GM13977 (cell line): ENCODE measurements around the gene SGPP1.

Experiments used
- DNase-seq: peaks from one replicate; pipeline ENCODE4 v3.0.0; 2012; ENCODE audit warnings: low spot score
- CTCF ChIP-seq: IDR thresholded peaks from 2 replicates; pipeline ENCODE4 v1.5.1; 2012; ENCODE audit warnings: mild to moderate bottlenecking, control low read depth; ENCODE audit not compliant: insufficient read depth; ENCODE audit errors: extremely low read depth, missing control alignments
- in situ Hi-C: fragments of 300-500 bp; cut with MboI; formaldehyde crosslinking; loops from one replicate; pipeline ENCODE4 v1.12.0; 2022; ENCODE audit warnings: low sequenced_read_pairs, low pct_unique_long_range_greater_than_20kb, mixed read lengths, inconsistent platforms; ENCODE audit not compliant: unreplicated experiment

Gene SGPP1, protein sequence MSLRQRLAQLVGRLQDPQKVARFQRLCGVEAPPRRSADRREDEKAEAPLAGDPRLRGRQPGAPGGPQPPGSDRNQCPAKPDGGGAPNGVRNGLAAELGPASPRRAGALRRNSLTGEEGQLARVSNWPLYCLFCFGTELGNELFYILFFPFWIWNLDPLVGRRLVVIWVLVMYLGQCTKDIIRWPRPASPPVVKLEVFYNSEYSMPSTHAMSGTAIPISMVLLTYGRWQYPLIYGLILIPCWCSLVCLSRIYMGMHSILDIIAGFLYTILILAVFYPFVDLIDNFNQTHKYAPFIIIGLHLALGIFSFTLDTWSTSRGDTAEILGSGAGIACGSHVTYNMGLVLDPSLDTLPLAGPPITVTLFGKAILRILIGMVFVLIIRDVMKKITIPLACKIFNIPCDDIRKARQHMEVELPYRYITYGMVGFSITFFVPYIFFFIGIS

GRCh38 chr14:63727736-63728728 is at the start of gene SGPP1:
TSS of gene SGPP1 (minus strand) at chr14:63728065. CDS start at chr14:63727944, 121 bp downstream.
- peak; percentile 94 for DNase-seq
- peak; percentile 53 for TF ChIP-seq CTCF
- in situ Hi-C loops, result no loop called here

DNA sequence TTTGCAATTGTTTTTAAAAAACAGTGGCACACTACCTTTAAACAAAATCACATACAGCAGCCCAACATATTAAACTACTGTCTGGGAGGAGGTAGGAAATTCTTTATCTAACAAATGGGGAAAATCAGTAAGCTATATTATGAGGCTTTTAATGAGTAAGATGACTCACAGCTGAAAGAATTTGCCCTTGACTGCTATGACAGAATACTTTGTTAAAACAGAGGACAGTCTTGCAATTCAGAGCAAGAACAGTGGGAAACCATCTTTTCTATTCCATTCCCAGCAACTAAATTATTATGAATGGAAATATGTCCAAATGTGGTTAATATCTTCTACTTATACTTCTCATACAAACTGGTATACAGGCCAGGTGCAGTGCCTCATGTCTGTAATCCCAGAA is 49.2 kb upstream of the SGPP1 start:
- no peak for DNase-seq

DNA sequence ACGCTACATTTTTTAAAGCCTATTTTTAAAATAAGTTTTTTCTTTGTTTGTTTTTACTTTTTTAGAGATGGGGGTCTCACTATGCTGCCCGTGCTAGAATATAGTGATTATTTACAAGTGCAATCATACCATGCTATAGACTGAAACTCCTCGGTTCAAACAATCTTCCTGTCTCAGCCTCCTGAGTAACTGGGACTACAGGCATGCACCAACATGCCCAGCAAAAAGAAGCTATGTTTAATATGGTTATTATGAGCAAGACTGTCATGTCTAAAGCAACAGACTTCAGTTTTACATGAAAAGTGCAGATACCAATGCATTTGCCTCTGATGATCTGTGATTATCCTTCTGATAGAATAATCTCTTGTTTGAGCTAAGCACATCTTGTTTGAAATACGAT is 45.6 kb upstream of the SGPP1 start:
- in situ Hi-C loops, result loop anchor here (10.0 to 25.0 kb wide), 2 partner anchors 119 to 386 kb away; no protein-coding TSS in a partner anchor
- peak; percentile 1 for TF ChIP-seq CTCF
- DNase-seq, result no peak

More for the DNA sequence above, 49.2 kb upstream of the SGPP1 start:
- no peak for TF ChIP-seq CTCF
- in situ Hi-C loops, result loop anchor here (10.0 kb wide), 1 partner anchor 122 kb away; no protein-coding TSS in a partner anchor

DNA sequence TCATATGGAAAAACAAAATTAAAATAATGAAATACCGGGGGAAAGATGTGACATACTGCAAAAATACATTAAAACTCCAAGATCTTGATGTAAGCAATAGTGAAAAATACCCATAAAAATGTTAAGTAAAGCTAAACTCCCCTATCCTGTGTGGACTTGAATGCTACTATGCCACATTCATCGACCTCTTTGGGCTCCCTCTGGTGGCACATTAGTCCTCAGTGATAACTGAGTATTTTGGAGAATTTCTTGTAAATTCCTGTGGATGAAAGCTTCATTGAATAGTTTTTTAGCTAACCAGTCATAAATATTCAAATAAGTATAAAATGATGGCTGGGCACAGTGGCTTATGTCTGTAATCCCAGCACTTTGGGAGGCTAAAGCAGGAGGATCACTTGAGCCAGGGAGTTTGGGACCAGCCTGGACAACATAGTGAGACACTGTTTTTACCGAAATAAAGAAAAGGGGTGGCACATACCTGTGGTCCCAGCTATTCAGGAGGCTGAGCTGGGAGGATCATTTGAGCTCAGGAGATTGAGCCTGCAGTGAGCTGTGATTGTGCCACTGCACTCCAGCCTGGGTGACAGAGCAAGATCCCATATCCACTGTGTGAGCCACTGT is 42.4 kb upstream of the SGPP1 start:
- peak; percentile 59 for TF ChIP-seq CTCF
- DNase-seq, result peak; percentile 52
- in situ Hi-C loops, result loop anchor here (10.0 to 25.0 kb wide), 2 partner anchors 115 to 383 kb away; no protein-coding TSS in a partner anchor

- in situ Hi-C loops, result loop anchor here (25.0 kb wide), 1 partner anchor 379 kb away; no protein-coding TSS in a partner anchor
- DNase-seq, result no peak
- no peak for TF ChIP-seq CTCF
Measured at GRCh38 chr14:63766611-63767010, 38.7 kb upstream of the SGPP1 start.

GRCh38 chr14:63764620-63765139 is 36.8 kb upstream of the SGPP1 start:
- no peak for TF ChIP-seq CTCF
- in situ Hi-C loops, result loop anchor here (25.0 kb wide), 1 partner anchor 377 kb away; no protein-coding TSS in a partner anchor
- DNase-seq, result no peak
